Posterior cingulate gyrus (tissue), 11 donors: ENCODE measurements around the gene LCMT1.
A peak's percentile ranks its signal among the peaks of the same experiment; 100 is the strongest.
"Not testable (repeated sequence)": the region's sequence is repeated elsewhere in the genome, so short reads cannot be mapped to it uniquely, and the experiment has no call there.

Experiments
- DNase-seq, 10 donors: peaks; one replicate each; pipeline versions ENCODE4 v3.0.0 to v3.0.0-alpha.2; 2020 to 2021; ENCODE audit warnings: mixed read lengths in 3 of 10
- intact Hi-C: fragments of 100-400 bp; cut with DNase I; formaldehyde crosslinking; loops from one replicate; pipeline ENCODE4 v1.15.1; 2023

The LCMT1 gene

DNA sequence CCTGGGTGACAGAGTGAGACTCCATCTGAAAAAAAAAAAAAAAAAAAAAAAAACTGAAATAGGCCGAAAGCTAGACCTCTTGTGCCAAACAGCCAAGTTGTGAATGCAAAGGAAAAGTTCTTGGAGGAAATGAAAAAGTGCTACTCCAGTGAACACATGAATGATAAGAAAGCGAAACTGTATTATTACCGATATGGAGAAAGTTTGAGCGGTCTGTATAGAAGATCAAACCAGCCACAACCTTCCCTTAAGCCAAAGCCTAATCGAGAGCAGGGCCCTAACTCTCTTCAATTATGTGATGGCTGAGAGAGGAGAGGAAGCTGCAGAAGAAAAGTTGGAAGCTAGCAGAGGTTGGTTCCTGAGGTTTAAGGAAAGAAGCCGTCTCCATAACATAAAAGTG, 69.7 kb downstream of the LCMT1 start:
- intact Hi-C loops, DNase-seq: not testable (repeated sequence)

DNA sequence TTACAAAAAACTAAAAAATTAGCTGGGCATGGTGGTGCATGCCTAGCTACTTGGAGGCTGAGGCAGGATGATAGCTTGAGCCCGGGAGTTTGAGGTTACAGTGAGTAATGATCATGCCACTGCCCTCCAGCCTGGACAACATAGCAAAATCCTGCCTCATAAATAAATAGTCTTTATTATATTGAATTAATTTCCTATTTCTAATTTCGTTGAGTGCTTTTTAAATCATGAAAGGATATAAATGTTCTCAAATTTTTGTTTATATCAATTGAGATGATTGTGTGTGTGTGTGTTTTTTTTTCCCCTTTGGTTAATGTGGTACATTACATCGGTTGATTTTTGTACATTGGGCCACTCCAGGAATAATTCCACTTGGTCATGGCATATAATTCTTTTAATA, 73.2 kb downstream of the LCMT1 start:
- intact Hi-C loops: no loop called here
- DNase-seq: no peak

DNA sequence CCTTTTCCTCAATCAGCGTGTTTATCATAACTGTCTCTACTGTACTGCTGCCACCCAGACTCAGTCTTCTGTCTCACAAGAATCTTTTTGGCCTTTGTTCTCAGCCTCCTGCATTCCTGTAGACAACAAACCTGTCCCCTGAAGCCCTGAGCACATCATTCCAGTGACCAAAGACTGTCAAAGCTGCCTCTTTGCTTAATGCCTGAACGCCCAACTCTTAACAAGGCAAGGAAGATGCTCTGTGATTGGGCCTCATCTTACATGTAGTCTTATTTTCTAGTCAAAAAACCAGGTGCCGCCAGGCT, 75.9 kb downstream of the LCMT1 start:
- peak in 2 of 10 donors; percentile 3 to 37 for DNase-seq
- intact Hi-C loops: no loop called here

DNA sequence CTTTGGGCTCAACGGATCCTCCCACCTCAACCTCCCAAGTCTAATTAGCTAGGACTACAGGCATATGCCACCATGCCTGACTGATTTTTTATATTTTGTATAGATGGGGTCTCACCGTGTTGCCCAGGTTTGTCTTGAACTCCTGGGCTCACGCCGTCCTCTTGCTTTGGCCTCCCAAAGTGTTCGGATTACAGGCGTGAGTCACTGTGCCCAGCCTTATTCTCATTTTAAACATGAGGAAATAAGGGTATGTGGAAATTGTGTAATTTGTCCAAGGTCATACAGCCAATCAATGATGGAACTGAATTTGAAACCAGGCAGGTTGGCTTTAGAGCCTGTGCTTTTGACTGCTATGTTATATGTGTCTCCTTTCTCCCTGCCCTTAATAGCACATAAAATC, 77.8 kb downstream of the LCMT1 start:
- intact Hi-C loops: no loop called here
- DNase-seq: peak in 1 of 10 donors; percentile 20

DNA sequence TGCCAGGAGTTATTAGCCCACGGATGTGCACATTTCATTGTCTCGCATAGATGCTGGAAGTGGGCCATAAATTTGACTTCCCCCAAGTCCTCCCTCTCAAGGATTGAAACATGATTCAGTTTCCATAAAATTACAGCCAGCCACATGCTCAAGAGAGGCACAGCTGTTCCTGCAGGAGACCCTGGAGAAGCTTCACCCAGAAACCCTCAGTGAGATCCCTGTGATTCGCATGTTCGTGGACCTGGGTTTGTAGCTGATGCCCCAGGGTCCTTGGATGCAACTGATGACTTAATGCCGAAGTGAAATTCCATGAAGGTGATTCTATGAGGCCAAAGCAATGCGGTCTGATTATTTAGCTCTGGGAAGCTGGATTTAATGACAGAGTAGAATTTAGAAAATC, 80.6 kb downstream of the LCMT1 start:
- intact Hi-C loops: no loop called here
- DNase-seq: no peak

DNA sequence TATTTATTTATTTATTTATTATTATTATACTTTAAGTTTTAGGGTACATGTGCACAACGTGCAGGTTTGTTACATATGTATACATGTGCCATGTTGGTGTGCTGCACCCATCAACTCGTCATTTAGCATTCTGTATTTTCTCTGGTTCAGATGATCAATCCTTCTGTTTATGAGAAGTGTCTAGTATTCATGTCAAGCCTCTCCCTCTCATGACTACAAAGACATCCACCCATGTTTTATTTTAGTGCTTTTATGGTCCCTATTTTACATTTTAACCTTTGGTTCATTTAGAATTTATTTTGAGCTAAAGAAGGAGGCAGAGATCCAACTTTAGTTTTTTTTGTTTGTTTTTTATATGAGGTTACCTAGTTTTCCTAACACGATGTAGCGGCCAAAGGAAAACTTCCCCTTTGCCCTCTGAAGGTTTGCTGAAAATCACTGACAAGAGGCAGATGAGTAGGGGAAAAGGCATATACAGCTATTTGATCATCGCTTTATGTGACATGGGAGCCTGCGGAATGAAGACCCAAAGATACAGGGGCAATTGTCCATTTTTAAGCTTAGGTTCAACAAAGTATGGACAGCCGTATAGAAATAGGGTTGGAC, 82.8 kb downstream of the LCMT1 start:
- no peak for DNase-seq
- intact Hi-C loops: no loop called here

DNA sequence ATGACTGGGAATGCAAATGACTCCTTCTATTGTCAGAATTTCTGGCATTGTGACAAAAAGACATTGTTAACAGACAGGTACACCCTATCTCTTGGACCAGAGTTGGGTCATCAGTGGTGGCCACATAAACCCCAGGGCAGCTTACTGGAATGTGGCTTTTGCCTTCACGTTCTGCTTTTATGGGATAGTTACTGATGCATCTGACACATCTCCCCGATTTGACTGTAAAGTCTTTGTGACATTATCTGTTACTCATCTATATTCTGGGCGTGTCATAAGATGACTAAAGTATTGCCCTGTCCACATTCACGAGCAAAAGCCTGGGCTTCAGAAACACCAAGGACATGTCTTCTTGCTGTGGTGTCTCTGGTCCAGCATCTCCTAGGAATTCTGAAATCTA, 86.5 kb downstream of the LCMT1 start:
- intact Hi-C loops: no loop called here
- peak in 1 of 10 donors; percentile 7 for DNase-seq

DNA sequence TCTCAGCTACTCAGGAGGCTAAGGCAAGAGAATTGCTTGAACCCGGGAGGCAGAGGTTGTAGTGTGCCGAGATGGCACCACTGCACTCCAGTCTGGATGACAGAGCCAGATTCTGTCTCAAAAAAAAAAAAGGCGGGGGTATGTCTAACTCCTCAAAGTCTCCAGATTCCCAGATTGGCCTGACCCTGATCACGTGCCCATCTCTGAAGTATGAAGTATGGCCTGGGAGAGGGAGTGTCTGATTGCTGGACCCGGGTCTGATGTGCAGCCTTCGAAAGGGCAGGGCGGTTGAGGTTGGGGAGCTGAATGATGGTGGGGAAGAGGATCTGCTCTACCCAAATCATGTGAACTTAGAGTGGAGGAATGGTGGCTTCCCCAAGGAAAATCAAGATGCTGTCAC, 87.9 kb downstream of the LCMT1 start:
- DNase-seq: peak in 1 of 10 donors; percentile 6
- intact Hi-C loops: no loop called here

DNA sequence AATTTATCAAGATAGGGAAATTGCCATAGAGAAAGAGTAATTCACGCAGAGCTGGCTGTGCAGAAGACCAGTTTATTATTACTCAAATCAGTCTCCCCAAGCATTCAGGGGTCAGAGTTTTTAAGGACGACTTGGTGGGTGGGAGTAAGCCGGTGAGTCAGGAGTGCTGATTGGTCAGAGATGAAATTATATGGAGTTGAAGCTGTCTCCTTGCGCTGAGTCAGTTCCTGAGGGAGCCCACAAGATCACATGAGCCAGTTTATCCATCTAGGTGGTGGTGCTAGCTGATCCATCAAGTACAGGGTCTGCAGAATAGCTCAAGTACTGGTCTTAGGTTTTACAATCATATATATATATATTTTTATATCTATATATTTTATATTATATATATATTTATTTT, 99.2 kb downstream of the LCMT1 start:
- DNase-seq: peak in 1 of 10 donors; percentile 3
- intact Hi-C loops: no loop called here

DNA sequence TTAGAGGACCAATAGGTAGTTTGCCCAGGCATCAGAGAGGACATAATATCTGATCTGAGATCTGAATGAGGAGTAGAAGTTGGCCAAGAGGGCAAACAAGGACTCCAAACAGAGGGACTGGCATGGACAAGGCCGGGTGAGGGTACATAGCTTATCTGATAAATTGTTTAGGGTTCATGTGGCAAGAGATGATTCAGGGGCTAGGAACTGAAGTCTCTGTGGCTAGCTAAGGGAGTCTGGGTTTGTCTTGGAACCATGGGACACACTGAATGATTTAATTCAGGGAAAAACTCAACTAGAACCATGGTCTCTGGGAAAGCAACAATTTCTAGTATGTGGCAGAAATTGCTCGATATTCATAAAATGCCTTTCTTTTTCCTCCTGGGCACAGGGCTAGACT, 101.1 kb downstream of the LCMT1 start:
- peak in 1 of 10 donors; percentile 2 for DNase-seq
- intact Hi-C loops: no loop called here

DNA sequence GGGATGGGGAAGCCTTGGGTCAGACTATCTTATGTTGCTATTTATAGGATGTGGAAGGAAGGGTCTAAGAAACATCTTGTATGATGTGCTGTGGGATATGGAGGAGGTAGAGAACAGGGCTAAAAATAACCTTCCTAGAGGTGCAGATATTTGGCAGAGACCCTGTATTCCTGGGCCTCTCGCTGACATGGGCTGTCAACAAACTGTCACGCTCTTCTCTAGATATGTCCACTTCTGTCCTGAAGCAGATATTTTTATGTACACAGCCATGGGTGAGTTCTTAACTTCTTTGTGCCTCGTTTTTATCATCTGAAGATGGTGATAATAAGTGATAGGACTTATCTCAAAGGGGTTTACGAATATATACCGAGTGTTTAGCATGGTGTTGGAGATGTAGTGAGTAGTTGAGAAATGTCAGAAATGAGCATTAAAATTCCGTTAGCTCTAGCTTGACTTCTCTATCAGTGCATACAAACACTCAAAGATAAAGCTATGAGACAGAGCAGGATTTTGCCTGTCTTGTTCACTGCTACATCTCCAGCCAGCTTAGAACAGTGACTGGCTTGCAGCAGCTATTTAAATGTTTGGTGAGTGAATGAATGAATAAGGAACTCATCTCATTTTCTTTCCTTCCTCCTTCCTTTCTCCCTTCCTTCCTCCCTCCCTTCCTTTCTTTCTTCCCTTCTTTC, 102.3 kb downstream of the LCMT1 start:
- intact Hi-C loops: no loop called here
- no peak for DNase-seq

DNA sequence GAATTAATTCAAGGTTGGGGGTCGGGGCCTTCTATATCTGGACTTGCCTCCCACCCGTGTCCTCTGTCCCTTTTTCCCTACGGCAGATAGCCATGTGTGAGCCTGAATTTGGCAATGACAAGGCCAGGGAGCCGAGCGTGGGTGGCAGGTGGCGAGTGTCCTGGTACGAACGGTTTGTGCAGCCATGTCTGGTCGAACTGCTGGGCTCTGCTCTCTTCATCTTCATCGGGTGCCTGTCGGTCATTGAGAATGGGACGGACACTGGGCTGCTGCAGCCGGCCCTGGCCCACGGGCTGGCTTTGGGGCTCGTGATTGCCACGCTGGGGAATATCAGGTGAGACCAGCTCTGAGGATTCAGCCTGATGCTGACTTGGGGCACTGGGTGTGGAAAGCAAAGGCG, 105.6 kb downstream of the LCMT1 start:
- intact Hi-C loops: no loop called here
- DNase-seq: no peak

DNA sequence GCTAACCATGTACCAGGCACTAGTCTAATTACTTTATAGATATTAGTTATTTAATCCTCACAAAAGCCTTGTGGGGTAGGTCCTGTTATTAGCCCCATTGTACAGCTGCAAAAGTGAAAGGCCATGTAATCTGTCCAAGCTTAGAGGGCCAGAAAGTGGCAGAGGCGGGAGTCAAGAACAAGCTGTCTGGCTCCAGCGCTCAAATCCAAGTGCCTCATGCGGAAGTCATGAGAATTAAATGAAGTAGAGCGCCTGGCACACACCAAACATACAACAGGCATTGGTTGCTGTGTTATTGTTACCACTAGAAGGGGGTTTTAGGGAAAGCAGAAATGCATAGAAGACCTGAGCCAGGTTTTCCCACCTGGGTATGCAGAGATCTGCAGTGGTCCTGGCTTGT, 106.4 kb downstream of the LCMT1 start:
- intact Hi-C loops: no loop called here
- DNase-seq: no peak

DNA sequence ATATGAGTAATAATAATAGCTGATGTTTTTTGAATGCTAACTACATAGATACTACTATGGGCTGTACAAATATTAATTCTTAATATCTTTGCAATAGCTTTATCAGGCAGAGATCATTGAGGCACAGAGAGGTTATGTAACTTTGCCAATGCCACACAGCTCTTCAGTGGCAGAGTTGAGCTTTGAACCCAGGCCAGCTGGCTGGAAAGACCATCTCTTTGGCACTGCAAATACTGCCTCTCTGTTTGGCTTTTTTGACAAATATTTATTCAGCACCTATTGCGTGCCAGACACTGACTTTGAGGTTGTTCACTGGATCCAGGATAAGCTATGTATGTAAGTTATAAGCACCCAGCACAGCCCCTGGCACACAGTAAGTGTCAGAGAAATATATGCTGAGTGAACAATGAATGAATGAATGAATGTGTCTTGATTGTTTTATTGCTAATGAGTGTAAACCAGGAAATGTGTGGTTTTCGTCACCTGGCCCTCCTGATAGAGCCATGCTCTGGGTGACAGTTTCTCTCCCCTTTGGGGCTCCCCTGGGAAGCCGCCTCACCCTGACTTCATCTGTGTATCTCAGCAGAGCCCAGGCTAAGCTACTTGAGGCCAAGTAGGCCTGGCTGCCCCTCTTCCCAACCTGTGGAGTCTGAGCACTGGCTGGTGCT, 107.7 kb downstream of the LCMT1 start:
- intact Hi-C loops: no loop called here
- no peak for DNase-seq

DNA sequence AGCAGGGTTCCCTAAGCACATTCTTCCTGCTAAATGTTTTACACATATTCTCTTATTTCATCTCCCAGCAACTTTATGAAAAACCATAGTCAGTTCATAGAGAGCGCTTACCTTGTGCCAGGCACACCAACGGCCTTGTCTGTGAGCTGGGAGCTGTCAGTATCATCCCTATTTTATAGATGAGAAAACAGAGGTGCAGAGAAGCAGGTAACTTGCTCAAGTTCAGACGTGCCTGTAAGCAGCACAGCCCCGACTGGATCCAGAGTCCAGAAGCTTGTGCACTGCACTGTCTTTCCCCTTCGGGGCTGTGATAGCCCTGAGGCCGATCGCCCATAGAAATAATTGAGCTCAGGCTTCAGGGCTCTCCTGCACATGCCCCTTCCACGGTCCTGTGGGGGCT, 111.4 kb downstream of the LCMT1 start:
- DNase-seq: no peak
- intact Hi-C loops: loop anchor here (10.0 kb wide), 1 partner anchor 168 kb away; no protein-coding TSS in a partner anchor

DNA sequence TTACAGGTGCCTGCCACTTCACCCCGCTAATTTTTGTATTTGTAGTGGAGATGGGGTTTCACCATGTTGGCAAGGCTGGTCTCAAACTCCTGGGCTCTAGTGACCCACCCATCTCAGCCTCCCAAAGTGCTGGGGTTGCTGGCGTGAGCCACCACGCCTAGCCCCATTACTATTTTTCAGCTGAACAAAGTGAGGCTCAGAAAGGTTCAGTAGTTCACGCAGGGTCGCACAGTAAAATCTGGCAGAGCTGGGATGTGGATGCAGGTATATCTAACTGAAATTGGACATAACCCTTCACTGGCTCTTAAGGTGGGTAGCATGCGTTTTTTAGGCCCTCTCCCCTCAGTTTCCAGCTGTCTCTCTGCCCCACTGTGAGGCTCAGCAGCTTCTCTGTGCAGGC, 112.4 kb downstream of the LCMT1 start:
- intact Hi-C loops: loop anchor here (10.0 kb wide), 1 partner anchor 169 kb away; no protein-coding TSS in a partner anchor
- DNase-seq: no peak

DNA sequence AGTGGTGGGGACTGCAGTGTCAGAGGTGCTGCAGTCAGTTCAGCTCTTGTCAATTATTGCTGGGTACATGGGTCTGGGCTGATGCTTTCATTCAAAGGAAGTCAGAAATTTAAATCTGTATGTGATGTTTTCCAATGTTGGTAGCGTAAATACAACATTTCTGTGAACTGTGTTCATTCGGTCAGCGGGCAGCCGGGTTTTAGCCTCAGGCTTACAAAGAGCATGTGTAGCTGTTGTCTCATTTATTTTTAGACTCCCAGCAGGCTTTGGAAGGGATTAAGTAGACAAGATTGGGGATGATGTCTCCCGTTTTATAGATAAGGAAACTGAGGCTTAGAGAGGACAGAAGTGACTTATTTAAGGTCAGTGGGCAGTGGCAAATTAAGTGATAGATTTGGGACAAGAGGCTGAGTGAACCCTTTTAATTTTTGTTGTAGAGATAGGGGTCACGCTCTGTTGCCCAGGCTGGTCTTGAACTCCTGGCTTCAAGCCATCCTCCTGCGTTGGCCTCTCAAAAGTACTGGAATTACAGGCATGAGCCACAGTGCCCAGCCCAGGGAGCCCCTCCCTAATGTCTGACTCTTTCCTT, 113.3 kb downstream of the LCMT1 start:
- no peak for DNase-seq
- intact Hi-C loops: loop anchor here (10.0 kb wide), 1 partner anchor 170 kb away; no protein-coding TSS in a partner anchor
